Measurements from ENCODE around the gene ARAP3.

The ARAP3 gene

GRCh38 chr5:141641634-141642267 is 40.3 kb downstream of the ARAP3 start:
- no peak for DNase-seq (ENCODE audit: low read depth)

- no peak for DNase-seq (ENCODE audit: low read depth)
These were observed 41.3 kb downstream of the ARAP3 start for GRCh38 chr5:141640698-141641097.

DNA sequence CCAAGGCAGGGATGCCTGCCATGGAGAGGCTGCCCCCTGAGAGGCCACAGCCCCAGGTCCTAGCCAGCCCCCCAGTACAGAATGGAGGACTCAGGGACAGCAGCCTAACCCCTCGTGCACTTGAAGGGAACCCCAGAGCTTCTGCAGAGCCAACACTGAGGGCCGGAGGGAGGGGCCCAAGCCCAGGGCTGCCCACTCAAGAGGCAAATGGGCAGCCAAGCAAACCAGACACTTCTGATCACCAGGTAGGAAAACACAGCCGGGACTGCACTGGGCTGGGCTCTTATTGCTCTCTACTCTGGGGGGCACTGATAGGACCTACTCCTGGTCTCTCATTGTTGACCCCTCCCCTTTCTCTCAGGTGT is 42.0 kb downstream of the ARAP3 start:
- no peak for DNase-seq (ENCODE audit: low read depth)

- DNase-seq (ENCODE audit: low read depth), result no peak
These were observed 42.5 kb downstream of the ARAP3 start for GRCh38 chr5:141639357-141640050.

DNA sequence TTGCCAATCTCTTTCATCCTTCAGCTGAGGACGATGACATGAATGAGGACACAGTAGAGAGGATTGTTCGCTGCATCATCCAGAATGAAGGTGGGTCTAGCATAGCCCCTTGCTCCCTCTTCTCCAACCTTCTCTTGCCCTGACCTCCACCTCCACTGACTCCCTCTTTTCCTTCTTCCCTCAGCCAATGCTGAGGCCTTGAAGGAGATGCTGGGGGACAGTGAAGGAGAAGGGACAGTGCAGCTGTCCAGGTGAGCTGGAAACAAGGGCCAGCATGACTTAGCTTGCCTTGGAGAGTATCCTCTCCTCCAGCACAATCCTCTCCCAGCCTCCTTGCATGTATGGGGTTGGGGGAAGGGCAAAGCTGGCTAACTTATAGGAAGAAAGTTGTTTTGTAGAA is 43.3 kb downstream of the ARAP3 start:
- DNase-seq (ENCODE audit: low read depth), result no peak

GRCh38 chr5:141637767-141638419 is 44.1 kb downstream of the ARAP3 start:
- peak; percentile 40 for DNase-seq (ENCODE audit: low read depth)

- DNase-seq (ENCODE audit: low read depth), result peak; percentile 36
These were observed 44.8 kb downstream of the ARAP3 start for GRCh38 chr5:141637123-141637766.

DNA sequence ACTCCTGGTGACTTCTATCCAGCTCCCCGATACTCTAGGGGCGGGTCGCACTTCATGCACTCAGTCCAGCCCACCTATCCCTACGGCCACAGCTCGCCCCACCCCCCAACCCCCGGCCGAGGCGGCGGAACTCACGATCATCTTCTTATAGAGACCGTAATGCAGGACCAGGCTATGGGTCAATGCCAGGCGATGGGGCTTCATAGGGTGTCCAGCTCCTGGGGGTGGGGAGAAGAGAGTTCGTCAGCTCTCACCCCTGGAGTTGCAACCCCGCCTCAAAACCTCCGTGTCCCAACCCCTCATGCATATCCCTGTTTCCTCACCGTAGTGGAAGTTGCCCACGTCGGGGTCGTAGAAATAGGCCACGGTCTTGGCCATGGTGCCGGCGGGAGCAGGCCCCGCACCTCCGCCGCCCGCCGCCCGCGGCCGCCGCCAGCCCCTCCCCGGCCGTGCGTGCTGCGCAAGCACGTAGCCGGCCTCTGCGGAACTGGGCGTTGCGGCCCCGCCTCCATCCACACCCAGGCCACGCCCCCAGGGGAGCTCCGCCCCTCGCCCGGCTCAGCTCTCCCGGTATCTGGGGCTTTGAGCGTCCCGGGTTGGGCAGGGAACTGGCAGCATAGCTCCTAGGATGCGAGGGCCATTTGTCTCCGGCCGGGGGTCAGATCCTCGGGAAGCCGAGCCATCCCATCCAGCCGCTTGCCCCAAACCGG is 45.5 kb downstream of the ARAP3 start, which contains the start of the genes HDAC3 and RELL2:
Gene HDAC3, minus strand, starts transcription at position 437 of the 710 bp plus-strand sequence. Its CDS starts 59 bp downstream, at position 378.
Gene RELL2, plus strand, starts transcription at position 585 of the 710 bp plus-strand sequence. CDS start 1,229 bp downstream, outside the sequence.
- peak; percentile 81 for DNase-seq (ENCODE audit: low read depth)

DNA sequence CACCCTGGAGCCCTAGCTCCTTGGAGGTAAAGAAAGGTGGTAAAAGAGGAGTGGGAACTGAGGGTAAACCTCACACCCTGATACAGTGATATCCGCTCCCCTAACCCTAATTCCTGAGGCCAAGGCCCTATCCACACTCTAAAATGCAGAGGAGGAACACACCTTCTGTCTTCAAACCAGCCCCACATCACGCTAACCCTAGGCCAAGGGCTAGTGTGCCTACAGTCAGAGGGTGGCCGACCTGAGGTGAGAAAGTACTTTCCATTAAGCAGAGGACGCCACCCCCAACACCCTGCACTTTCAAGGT is 46.0 kb downstream of the ARAP3 start:
- no peak for DNase-seq (ENCODE audit: low read depth)

DNA sequence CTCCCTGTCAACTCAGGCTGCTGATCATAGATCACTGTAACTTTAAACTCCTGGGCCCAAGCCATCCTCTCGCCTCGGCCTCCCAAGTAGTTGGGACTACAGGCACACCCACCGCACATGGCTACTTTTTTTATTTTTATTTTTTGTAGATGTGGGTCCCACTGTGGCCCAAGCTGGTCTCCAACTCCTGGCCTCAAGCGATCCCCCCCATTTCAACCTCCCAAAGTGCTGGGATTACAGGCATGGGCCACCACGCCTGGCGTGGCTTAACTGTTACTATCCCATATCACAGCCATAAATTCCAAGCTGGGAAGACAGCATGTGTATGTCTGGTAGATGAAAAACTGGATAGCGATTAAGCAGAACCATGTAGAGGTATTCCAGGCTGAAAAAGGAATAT is 46.4 kb downstream of the ARAP3 start:
- DNase-seq (ENCODE audit: low read depth), result no peak

GRCh38 chr5:141634720-141635119 is 47.3 kb downstream of the ARAP3 start:
- DNase-seq (ENCODE audit: low read depth), result no peak

- DNase-seq (ENCODE audit: low read depth), result no peak
These were observed 48.0 kb downstream of the ARAP3 start for GRCh38 chr5:141633871-141634561.

- no peak for DNase-seq (ENCODE audit: low read depth)
These were observed 49.4 kb downstream of the ARAP3 start for GRCh38 chr5:141632650-141633049.

GRCh38 chr5:141630570-141631140 is 51.4 kb downstream of the ARAP3 start:
- no peak for DNase-seq (ENCODE audit: low read depth)

DNA sequence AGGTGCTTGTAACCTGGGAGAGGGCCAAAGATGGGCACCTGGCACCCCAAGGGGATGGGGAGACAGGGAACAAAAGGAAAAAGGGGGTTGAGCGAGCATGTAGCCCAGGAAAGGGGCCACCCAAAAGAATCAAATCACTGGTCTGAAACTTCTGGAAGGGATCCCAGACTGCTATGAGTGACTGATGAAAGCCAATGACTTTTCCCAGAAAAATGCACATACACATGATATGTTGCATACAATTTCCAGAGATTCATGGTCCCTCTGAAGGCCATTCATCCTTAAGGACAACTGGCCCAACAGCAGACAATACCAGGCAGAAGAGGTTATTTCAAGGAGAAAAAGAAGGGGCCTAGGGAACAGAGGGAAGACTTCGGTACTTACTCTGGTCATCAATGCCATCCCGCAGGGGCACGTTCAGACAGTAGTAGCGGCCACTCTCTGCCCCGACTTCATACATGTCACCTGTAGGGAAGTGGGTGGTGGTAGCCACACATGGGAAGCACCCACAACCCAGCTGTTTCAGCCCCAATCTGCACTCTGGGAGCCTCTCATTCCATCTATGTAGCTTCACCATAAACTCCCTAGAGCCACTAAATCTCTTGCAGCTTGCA is 53.7 kb downstream of the ARAP3 start:
- DNase-seq (ENCODE audit: low read depth), result no peak

DNA sequence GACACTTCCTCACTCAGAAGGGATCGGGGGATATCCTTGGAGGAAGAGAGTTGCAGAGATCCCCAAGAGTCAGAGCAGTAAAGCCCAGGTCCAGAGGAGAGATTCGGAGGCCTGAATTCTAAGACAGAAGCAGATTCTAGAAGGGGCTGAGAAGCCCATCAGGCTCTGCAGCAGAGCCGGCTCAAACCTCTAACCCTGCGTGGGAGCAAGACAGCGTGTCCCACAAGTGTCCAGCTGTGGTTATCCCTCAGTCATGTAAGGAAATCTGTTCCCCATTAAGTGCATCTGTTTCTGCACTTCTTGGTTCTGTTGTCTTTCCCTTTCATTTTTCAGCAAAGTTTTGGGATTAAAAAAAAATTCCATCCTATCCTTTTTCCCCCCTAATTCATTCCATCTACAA is 58.4 kb downstream of the ARAP3 start:
- no peak for DNase-seq (ENCODE audit: low read depth)

- no peak for DNase-seq (ENCODE audit: low read depth)
These were observed 58.8 kb downstream of the ARAP3 start for GRCh38 chr5:141623186-141623585.

- DNase-seq (ENCODE audit: low read depth), result peak; percentile 97
These were observed 63.1 kb downstream of the ARAP3 start, which contains the start of gene DIAPH1 for GRCh38 chr5:141618804-141619554. DIAPH1 (minus strand) TSS chr5:141619000; CDS start chr5:141618914, 86 bp downstream.

DNA sequence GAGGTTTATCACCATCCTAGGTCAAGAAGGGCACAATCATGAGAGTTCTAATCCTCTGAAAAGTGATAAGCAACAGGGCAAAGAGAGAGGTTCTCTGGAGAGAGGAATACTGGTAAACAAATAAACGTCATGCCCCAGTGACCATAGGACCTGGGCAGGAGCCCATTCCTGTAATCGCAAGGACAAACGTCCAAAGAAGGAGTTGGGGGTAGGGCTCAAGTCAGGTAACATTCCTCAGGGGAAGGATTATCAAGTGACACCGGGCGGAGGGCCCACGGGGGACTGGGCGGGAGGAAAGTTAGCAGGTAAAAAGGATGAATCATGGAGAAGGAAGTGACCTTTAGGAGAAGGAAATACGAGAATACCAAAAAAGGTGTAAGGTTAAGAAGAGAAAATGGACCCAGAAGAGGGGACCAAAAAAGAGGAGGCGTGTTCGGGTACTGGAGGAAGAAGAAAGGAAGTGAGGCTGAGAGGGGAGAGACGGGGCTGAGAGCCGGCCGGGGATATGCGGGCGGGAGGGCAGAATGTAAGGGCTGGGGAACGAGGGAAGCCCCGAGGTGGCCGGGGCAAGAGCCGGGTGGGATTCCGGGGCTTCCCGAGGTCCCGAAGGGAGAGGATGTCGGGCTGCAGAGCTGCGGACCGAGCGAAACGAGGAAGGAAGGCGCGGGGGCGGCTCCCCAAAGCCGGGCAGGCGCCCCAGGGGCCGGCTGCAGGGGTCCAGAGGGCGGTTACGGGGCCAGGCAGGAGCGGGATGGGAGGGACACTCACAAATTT is 63.8 kb downstream of the ARAP3 start:
- DNase-seq (ENCODE audit: low read depth), result peak; percentile 38

Data from T-helper 22 cell (primary cell).